DMS153 treated with DMSO at 0.1 percent for 48 hours (cell line): ENCODE measurements around the gene FAM193A.
"Not testable (repeated sequence)": the region's sequence is repeated elsewhere in the genome, so short reads cannot be mapped to it uniquely, and the experiment has no call there.

ENCODE experiments used
- DNase-seq: peaks from one replicate; lab custom pipeline; 2025; ENCODE audit not compliant: unreplicated experiment; lab: John Stamatoyannopoulos, UW

Gene FAM193A

DNA sequence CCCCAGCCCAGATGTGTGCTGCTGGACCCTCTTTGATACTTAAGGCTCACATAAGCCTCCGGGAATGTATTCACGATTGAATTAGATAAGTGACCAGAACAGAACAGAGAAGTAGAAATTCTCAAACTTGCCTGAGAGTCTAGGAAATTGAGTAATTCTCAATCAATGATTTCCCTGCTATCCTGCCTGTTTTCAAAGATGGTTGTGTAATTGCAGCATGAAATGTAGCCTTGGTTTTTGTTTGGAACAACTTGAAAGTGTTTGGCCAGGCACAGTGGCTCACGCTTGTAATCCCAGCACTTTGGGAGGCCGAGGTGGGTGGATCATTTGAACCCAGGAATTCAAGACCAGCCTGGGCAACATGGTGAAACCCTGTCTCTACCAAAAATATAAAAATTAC lies 178.5 kb downstream of the FAM193A start:
- DNase-seq = no peak

DNA sequence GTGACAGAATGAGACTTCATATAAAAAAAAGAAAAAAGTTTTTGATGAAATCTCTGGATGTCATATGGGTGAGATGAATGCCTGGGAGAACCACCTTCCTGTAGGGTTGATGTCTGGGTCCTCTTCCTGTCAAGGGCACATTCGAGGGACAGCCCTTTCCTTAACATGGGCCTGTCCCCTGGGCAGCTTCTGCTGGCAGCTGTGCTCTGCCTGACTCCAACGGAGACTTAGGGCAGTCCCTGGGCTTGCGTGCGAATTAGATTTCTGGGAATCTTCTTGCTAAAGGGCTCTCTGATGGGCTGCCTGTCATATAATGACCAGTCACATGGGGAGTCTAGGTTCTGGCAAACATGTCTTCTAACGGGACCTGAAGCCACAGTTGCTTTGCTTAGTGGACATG lies 179.0 kb downstream of the FAM193A start:
- no peak for DNase-seq

DNA sequence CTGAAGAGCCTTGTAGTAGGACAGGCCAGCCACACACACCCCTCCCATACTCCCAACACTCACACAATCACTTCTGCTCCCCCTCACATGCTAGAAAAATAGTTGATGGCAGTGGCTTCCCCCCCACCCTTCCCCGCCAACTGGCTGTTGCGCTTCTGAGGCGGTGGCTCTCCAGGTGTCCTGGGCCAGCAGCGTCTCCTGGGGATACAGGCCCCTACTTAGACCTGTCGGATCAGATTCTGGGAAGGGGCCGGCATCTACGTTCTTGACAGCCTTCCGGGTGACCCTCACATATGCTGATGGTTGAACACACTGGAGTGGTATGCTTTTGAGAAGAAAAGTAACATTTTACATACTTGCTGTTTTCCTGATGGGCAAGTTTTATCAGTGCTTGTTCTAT lies 179.8 kb downstream of the FAM193A start:
- no peak for DNase-seq

DNA sequence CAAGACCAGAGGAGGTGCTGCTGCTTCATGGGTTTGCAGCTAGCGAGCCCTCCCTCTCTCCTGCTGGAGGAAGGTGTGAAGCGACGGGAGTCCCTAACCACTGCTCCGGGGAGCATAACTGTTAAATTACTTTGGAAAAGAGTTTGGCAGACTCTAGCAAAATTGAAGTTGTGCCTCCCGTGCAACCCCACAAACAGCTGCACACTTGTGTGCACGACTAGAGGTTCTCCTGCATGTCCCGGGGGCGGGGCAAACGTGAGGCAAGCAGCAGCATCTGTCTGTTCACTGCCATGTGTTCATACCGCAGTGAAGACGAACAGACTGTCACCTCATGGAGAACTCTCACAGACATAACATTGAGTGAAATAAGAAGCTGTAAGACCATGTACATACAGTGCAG lies 185.1 kb downstream of the FAM193A start:
- DNase-seq = no peak

DNA sequence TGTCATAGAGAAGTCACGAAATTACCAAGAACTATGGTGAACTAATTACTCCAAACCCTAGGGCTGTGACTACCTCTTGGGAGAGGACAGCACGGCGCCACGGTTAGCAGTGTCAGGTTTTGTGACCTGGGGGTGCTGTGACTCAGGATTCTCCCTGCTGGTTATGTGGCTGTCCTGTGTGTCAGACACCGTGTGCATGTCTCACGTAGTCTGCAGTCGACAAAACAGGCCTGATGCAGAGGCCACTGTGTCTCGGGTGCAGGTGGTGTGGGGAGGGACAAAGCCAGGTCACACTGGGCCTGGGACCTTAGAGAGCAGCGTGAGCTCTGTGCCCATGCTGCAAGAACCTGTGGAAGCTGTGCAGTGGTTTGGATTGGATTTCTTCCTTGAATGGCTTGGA lies 185.6 kb downstream of the FAM193A start:
- no peak for DNase-seq

DNA sequence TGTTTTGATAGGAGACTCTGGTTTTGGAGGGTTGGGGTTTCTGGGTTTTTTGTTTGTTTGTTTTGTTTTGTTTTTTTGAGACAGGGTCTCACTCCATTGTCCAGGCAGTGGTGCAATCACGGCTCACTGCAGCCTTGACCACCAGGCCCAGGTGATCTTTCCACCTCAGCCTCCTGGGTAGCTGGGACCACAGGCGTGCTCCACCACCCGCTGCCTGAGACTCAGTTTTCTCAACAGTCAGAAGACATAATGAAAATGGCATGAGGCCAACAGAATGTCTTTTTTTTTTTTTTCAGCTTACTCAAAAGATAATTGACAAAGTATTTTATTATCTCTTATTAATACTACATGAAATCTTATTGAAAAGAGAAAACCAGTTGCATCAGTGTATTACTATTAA lies 187.3 kb downstream of the FAM193A start:
- DNase-seq = no peak

DNA sequence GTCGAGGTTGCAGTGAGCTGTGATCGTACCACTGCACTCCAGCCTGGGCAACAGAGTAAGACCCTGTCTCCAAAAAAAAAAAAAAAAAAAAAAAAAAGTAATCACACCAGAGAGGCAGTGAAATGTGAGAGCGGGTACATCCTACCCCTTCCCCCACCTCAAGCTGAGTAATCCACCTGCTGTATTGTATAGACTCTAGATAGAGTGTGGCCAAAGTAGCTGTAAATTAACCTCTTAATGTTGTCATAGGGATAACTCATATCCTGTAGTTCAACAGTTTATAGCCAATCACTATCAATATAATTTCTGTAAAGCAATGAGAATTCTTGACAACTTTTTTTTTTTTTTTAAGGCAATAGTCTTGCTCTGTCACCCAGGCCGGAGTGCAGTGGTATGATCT lies 188.9 kb downstream of the FAM193A start:
- DNase-seq = no peak

DNA sequence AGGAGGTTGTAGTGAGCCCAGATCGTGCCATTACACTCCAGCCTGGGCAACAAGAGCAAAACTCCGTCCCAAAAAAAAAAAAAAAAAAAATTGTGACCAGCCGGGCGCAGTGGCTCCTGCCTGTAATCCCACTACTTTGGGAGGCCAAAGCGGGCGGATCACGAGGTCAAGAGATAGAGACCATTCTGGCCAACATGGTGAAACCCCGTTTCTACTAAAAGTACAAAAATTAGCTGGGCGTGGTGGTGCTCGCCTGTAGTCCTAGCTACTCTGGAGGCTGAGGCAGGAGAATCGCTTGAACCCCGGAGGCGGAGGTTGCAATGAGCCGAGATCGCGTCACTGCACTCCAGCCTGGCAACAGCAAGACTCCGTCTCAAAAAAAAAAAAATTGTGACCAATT lies 190.4 kb downstream of the FAM193A start:
- DNase-seq = not testable (repeated sequence)

DNA sequence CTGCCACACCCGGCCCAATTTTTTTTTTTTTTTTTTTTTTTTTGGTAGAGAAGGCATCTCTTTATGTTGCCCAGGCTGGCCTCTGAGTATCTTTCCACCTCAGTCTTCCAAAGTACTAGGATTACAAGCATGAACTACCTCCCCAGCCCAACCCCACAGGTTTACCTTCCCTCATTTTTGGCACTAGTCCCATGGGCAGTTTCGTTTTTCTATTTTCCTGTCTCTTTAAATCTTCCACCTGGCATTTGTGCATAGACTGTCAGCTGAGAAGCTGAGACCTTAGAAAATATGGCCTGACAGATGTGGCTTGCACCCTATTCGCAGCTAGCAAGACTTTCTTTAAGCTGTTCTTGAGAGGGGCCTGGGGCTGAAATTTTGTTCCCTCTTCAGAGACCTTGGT lies 191.8 kb downstream of the FAM193A start:
- no peak for DNase-seq

DNA sequence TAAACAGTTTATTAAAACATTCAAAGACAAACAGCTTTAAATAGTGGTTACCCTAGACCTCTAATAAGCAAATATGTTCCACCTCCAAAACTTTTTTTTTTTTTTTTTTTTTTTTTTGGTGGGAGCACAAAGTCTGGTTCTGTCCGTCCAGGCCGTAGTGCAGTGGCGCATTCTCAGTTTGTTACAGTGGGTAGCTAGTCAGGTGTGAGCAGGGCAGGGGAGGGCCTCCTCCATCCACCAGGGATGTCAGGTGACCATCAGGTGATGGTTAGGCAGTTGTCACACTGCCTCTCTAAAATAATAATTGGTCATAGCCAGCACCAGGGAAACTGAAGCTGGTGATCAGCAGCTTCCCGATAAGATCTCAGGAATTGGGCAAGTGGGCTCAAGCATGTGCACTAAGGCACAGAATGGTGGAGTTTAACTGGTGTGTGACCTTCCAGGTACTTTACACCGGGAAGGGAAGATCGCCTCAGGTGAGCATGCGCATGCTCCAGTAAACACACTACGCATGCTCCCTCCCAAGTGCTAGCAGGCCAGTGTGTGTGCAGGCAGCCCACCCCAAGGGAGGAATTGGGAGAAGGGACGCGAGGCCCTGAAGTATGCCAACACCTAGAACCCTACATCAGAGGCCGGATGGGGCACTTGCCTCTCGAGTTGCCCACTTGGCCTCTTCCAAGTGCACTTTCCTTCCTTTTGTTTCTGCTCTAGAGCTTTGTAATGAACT lies 192.5 kb downstream of the FAM193A start:
- no peak for DNase-seq

DNA sequence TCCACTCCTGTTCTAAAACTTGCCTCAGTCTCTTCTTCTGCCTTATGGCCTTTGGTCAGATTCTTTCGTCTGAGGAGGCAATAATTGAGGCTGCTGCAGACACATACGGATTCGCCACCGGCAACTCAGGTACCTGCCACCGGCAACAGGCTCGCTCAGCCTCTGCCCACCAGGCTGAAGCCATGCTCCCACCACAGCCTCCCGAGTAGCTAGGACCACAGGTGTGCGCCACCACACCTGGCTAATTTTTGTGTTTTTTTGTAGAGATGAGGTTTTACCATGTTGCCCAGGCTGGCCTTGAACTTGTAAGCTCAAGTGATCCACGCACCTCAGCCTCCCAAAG lies 193.1 kb downstream of the FAM193A start:
- no peak for DNase-seq

DNA sequence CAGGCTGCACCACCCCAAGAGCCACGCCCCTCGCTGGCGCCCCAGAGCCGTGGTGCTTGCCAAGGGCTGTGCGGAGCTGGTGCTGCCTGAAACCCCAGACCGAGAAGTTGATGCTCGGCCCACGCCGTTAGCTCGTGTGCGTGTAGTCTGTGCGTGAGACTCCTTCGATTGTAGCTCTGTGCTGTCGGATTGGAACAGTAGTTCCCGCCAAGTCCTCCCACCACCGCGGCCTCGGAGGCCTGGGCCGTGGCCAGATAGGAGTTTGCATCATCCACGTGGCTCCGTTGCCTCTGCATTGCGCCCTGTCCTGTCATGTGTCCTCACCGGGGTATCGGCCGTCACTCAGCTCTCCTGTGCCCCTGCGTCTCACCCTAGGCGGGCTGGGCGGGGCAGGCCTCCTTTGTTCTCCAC lies 195.5 kb downstream of the FAM193A start:
- DNase-seq = no peak

DNA sequence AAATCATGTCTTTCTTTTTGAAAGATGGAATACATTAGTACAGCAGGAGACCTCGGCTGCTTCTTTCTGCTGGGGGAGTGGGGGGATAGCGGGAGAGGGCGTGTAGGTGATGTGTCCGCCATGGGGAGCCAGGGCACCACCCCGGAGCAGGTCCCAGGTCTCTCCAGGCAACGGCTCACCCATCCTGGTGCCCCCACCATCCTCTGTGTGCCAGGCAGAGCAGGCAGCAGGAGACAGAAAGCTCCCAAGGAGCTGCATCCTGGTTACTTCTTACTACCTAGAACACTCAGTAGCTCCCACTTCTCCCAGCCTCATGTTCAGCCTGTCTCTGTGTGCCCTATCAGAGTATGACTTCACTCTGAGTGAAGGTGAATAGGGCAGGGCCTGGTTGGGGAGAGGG lies 196.1 kb downstream of the FAM193A start:
- no peak for DNase-seq

DNA sequence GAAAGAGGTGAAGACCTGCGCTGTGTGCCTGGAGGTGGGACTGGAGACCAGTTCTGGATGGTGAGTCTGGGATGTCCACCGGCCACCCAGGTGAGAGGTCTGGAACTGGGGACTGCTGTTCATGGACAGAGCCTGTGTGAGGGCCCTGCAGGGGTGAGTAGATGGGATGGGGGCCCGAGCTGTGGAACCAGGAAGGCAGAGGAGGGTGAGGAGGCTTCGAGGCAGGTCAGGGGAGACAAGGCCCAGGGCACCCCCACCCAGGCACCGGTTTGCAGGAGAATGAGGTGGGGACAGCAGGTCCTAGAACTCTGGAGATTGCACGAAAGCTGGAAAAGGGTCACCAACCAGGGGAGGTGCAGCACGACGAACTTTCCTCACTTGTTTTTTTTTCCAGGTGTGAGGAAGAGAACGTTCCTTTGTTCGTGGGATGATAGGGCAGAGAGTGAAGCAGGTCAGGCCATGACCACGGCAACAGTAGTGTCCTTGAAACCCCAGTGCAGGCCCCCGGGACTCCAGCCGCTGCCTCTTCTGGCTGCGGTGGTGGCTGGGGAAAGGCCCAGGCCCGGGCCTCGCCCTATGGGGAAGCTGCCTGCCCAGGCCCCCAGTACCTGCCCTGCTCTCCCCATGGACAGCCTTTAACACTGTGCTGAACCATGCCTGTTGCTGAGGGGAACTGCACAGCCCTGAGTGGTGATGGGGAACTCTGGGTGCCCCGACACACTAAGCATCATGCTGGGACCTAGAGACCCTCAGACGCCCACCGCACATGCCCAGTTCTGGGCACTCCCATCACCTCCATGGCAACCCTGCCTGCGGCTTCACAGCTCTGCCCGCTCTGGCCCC lies 196.8 kb downstream of the FAM193A start:
- no peak for DNase-seq

DNA sequence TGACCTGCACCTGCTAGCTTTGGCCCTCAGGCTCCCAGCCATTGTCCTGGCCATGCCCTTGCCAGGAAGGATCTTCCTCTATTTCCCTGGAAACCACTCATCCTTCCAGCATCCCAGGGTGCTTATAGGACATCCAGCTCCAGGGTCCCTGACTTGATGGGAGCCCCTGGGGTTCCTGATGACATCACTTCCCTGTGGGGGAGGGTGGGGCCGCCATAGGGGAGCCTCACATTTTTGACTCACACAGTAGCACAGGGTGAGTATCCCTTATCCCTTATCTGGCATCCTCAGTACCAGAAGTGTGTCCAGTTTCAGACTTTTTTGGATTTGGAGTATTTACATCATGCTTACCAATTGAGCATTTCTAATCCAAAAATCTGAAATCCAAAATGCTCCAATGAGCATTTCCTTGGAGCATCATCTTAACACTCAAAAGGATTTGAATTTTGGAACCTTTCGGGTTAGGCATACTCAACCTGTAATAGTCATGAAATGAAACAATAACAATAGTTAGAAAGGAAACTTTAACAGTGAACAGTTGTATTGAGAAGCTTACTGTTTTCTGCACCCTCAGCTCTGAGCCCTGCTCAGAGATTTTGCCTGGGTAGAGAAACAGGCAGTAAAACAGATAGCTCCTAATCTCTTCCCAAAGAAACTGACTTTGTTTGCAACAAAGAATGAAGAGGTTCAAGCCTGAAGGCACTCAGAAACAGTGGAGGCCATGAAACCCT lies 197.6 kb downstream of the FAM193A start:
- no peak for DNase-seq

DNA sequence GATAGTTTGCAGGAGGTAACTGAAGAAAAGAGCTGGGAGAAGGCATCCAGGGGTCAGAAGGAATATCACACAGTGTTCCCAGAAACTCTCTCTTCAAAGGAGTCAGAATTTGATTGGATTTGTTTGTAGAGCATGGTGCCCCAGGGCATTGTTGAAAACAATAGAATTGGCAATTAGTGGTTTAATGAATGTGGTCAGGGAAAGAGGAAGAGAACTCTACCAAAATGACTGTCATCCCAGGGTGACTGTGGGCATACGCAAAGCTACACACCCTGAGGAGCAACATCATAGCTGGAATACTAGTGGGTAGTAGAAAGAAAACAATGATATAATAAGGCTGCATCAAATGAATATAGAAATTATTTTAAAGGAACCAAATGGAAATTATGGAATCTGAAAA lies 198.2 kb downstream of the FAM193A start:
- DNase-seq = no peak

DNA sequence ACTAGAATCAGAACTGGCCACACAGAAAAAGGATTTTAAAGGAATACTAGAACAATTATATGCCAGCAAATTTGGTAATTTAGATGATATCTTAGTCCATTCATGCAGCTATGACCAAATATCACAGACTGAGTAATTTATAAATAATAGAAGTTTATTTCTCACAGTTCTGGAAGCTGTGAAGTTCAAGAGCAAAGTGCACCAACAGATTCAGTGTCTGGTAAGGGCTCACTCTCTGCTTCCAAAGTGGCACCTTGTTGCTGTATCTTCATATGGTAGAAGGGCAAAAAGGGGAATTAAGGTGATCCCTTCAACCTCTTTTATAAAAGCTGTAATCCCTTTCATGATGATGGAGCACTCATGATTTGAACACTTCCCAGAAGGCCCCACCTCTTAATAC lies 199.4 kb downstream of the FAM193A start:
- DNase-seq = no peak

DNA sequence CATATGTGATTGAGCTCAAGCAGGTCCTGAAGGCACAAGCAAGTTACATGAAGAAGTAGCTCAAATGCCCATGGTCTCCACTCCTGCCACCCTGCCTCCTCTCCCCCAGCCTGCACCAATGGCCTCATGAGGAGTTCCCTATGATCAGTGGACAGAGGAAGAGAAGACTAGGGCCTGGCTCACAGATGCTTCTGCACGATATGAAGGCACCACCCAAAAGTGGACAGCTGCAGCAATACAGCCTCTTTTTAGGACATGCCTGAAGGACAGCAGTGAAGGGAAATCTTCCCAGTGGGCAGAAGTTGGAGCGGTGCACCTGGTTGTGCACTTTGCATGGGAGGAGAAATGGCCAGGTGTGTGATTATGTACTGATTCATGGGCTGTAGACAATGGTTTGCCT lies 201.8 kb downstream of the FAM193A start:
- DNase-seq = not testable (repeated sequence)

DNA sequence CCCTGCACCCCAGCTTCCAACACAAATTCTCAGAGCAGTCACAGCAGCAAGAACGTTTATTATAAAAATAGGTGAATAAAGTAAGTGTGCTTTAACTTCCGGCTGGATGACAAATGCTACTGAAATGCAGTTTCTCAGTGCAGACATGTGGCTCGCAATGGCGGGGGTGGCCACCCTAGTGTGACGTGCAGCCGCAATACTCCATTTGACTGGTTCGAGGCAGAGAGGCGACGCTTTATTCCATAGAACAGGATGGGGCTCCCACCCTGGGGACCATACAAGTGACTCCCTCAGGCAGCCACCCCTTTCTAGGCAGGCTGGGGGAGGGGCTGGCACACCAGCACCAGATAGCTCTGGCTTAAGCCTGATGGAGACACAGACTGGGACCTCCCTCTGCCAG lies 205.2 kb downstream of the FAM193A start:
- DNase-seq = no peak

DNA sequence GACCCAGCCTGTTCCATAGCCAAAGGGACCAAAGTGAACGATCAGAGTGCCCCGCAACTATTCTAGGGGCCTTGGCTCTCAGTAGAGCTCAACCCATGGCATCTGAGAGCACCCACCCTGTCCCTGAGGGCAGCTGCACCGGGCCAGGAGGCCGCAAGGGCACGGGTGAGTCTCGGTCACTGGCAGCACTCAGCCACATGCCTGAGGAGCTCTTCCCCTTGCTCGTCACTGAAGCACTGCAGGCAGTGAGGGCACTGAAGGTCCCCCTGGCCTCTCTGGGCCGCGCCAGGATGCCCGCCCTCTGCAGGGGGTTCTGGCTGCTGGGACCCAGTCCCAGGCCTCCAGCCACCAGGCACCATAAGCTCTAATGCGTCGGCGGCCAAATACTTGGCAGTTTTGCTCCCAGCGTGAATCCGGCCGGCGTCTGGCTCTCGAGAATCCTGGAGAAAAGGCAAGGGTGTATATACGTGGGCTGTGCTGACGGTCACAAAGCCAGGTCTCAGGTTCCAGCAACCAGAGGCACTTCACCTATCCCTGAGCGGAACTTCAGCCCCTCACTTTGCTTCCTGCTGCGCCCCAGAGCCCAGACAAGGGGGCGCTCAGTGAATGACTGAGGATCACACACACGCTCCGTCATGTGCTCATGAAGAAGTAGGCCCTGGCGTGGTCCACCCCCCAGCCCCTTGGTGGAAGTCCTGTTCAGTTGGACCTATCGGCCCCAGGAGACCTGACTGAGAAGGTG lies 205.8 kb downstream of the FAM193A start:
- DNase-seq = no peak

DNA sequence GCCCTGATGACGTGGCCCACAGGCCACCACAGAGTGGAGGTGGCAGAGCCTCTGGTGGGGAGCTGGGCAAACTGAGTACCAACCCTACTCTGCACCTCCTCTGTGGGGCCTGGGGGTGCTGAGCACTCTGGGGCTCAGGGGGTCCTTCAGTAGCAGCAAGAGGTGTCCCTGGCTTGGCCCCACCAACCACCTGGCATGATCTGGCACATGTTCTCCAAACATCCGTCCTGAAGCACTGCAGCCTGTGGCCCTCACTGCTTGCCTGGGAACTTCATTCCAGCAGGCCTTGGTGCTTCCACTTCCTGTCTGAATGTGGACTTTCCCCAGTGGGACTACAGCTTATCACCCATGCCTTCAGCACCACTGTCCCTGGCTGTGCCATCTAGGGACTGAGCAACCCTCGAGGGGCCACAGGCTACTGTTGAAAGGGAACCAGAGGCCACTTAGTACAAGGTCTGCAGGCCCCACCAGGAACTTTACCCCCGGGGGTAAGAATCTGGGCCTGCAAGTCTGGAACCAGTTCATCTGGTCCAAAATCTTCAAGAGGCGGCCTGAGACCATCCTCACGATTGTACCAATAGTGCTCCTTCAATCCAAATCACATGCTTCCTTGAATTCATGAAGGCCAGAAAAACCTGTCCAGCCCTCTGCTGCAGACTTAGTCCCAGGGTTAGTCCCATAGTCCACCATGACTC lies 206.5 kb downstream of the FAM193A start:
- no peak for DNase-seq
